Duodenal mucosa (tissue), 2 donors: ENCODE results near the gene FASLG.
A peak's percentile ranks its signal among the peaks of the same experiment; 100 is the strongest.

Experiments
- H3K27ac ChIP-seq: one replicate; pipeline ENCODE4 v1.7.0; 2013; ENCODE audit warnings: low read depth, low read length
- H3K27me3 ChIP-seq, 2 donors: one replicate each; pipeline ENCODE4 v1.7.0; 2013; ENCODE audit warnings: low read length in 2 of 2, control low read depth in 1 of 2; ENCODE audit not compliant: insufficient read depth in 2 of 2, control insufficient read depth in 1 of 2
- H3K36me3 ChIP-seq, 2 donors: one replicate each; pipeline ENCODE4 v1.7.0; 2013; ENCODE audit warnings: low read length in 2 of 2, control low read depth in 1 of 2; ENCODE audit not compliant: insufficient read depth in 2 of 2, control insufficient read depth in 1 of 2
- H3K4me1 ChIP-seq, 2 donors: one replicate each; pipeline ENCODE4 v1.7.0; 2013; ENCODE audit warnings: low read length in 2 of 2, control low read depth in 1 of 2; ENCODE audit not compliant: insufficient read depth in 2 of 2, control insufficient read depth in 1 of 2
- H3K4me3 ChIP-seq, 2 donors: one replicate each; pipeline ENCODE4 v1.7.0; 2013; ENCODE audit warnings: low read length in 2 of 2, low read depth in 1 of 2
- H3K9ac ChIP-seq, 2 donors: one replicate each; pipeline ENCODE4 v1.7.0; 2013; ENCODE audit warnings: low read length in 2 of 2, low read depth in 1 of 2
- H3K9me3 ChIP-seq, 2 donors: one replicate each; pipeline ENCODE4 v1.7.0; 2013; ENCODE audit warnings: low read length in 2 of 2, control low read depth in 1 of 2; ENCODE audit not compliant: control insufficient read depth in 1 of 2

Gene FASLG

GRCh38 chr1:172661107-172661506 is 2.2 kb downstream of the FASLG start:
- no peak overlapping the region for H3K4me3 ChIP-seq
- no peaks in the 10 kb centered on the region for H3K36me3 ChIP-seq
- no peaks in the 10 kb centered on the region for H3K27me3 ChIP-seq
- no peaks in the 10 kb centered on the region for H3K9me3 ChIP-seq
- no peak overlapping the region for H3K27ac ChIP-seq
- no peaks in the 10 kb centered on the region for H3K4me1 ChIP-seq
- no peak overlapping the region for H3K9ac ChIP-seq

- Histone ChIP-seq H3K27ac (no peak overlapping the region), H3K27me3 (no peaks in the 10 kb centered on the region), H3K4me1 (no peaks in the 10 kb centered on the region), H3K9ac (no peak overlapping the region), H3K4me3 (peak overlapping the region; percentile 2 to 25), H3K36me3 (no peaks in the 10 kb centered on the region), H3K9me3 (no peaks in the 10 kb centered on the region)
These were observed 3.7 kb downstream of the FASLG start for GRCh38 chr1:172662464-172663109.

GRCh38 chr1:172663732-172664131 is 4.8 kb downstream of the FASLG start:
- no peaks in the 10 kb centered on the region for H3K9me3 ChIP-seq
- no peaks in the 10 kb centered on the region for H3K27me3 ChIP-seq
- H3K27ac ChIP-seq = no peak overlapping the region
- H3K36me3 ChIP-seq = no peaks in the 10 kb centered on the region
- H3K9ac ChIP-seq = no peak overlapping the region
- H3K4me1 ChIP-seq = no peaks in the 10 kb centered on the region
- H3K4me3 ChIP-seq = no peak overlapping the region

- Histone ChIP-seq H3K9me3 (no peaks in the 10 kb centered on the region), H3K4me1 (no peaks in the 10 kb centered on the region), H3K4me3 (no peak overlapping the region), H3K27ac (no peak overlapping the region), H3K9ac (no peak overlapping the region), H3K27me3 (no peaks in the 10 kb centered on the region), H3K36me3 (no peaks in the 10 kb centered on the region)
These were observed 9.2 kb downstream of the FASLG start for GRCh38 chr1:172668097-172668496.

GRCh38 chr1:172669011-172669410 is 10.1 kb downstream of the FASLG start:
- no peak overlapping the region for H3K9ac ChIP-seq
- H3K9me3 ChIP-seq = no peaks in the 10 kb centered on the region
- no peak overlapping the region for H3K27ac ChIP-seq
- H3K36me3 ChIP-seq = no peaks in the 10 kb centered on the region
- H3K4me3 ChIP-seq = no peak overlapping the region
- no peaks in the 10 kb centered on the region for H3K4me1 ChIP-seq
- no peaks in the 10 kb centered on the region for H3K27me3 ChIP-seq

GRCh38 chr1:172670316-172670715 is 11.4 kb downstream of the FASLG start:
- H3K4me1 ChIP-seq = no peaks in the 10 kb centered on the region
- no peak overlapping the region for H3K9ac ChIP-seq
- H3K4me3 ChIP-seq = no peak overlapping the region
- no peak overlapping the region for H3K27ac ChIP-seq
- H3K9me3 ChIP-seq = no peaks in the 10 kb centered on the region
- H3K36me3 ChIP-seq = no peaks in the 10 kb centered on the region
- H3K27me3 ChIP-seq = no peaks in the 10 kb centered on the region

- H3K4me1 ChIP-seq = no peaks in the 10 kb centered on the region
- H3K4me3 ChIP-seq = no peak overlapping the region
- H3K9ac ChIP-seq = no peak overlapping the region
- H3K27me3 ChIP-seq = no peaks in the 10 kb centered on the region
- no peak overlapping the region for H3K27ac ChIP-seq
- no peaks in the 10 kb centered on the region for H3K36me3 ChIP-seq
- no peaks in the 10 kb centered on the region for H3K9me3 ChIP-seq
These were observed 11.9 kb downstream of the FASLG start for GRCh38 chr1:172670791-172671190.

- Histone ChIP-seq H3K9ac (no peak overlapping the region), H3K4me1 (no peaks in the 10 kb centered on the region), H3K27ac (no peak overlapping the region), H3K27me3 (no peaks in the 10 kb centered on the region), H3K4me3 (no peak overlapping the region), H3K9me3 (no peaks in the 10 kb centered on the region), H3K36me3 (no peaks in the 10 kb centered on the region)
These were observed 12.7 kb downstream of the FASLG start for GRCh38 chr1:172671591-172671990.

GRCh38 chr1:172672720-172673119 is 13.8 kb downstream of the FASLG start:
- H3K9me3 ChIP-seq = no peaks in the 10 kb centered on the region

GRCh38 chr1:172673761-172674160 is 14.9 kb downstream of the FASLG start:
- no peak overlapping the region for H3K4me3 ChIP-seq
- no peaks in the 10 kb centered on the region for H3K36me3 ChIP-seq
- H3K27me3 ChIP-seq = no peaks in the 10 kb centered on the region
- no peaks in the 10 kb centered on the region for H3K4me1 ChIP-seq
- no peak overlapping the region for H3K9ac ChIP-seq
- no peaks in the 10 kb centered on the region for H3K9me3 ChIP-seq
- H3K27ac ChIP-seq = no peak overlapping the region

More at GRCh38 chr1:172672720-172673119, 13.8 kb downstream of the FASLG start:
- Histone ChIP-seq H3K27me3 (no peaks in the 10 kb centered on the region), H3K9ac (no peak overlapping the region), H3K4me1 (no peaks in the 10 kb centered on the region), H3K4me3 (no peak overlapping the region), H3K36me3 (no peaks in the 10 kb centered on the region), H3K27ac (no peak overlapping the region)
